GM23338 (cell line): ENCODE data around the gene HIVEP3. TPM values are rescaled to one million over a fixed set of nuclear protein-coding genes. Genes with fewer than 3 reads are reported as not detected.

Experiments used
- ATAC-seq: fragments of 200-7000 bp; cut with Tn5 transposase; 3 replicates; pipeline ENCODE4 v1.9.1; 2020
- DNase-seq: peaks from one replicate; pipeline ENCODE4 v3.0.0-alpha.2; 2015; ENCODE audit warnings: low spot score
- H2AFZ ChIP-seq: fragments of 200-600 bp; sonication (generic); 2 replicates; pipeline ENCODE4 v1.8.0; 2016; ENCODE audit warnings: antibody characterized with exemption, mild to moderate bottlenecking, moderate library complexity
- H3F3A ChIP-seq: fragments of 200-600 bp; sonication (generic); replicated peaks from 2 replicates; pipeline ENCODE4 v1.8.0; 2017; ENCODE audit warnings: antibody characterized with exemption, mixed run types, low read depth
- H3K27ac ChIP-seq: fragments of 200-600 bp; sonication (generic); 2 replicates; pipeline ENCODE4 v1.6.1; 2016; ENCODE audit warnings: low read depth
- H3K27me3 ChIP-seq: fragments of 200-600 bp; sonication (generic); 2 replicates; pipeline ENCODE4 v1.8.0; 2016; ENCODE audit warnings: mild to moderate bottlenecking, mixed run types, moderate library complexity; ENCODE audit not compliant: insufficient read depth
- H3K36me3 ChIP-seq: fragments of 200-600 bp; sonication (generic); 2 replicates; pipeline ENCODE4 v1.8.0; 2016; ENCODE audit warnings: mild to moderate bottlenecking; ENCODE audit not compliant: insufficient read depth
- H3K4me1 ChIP-seq: fragments of 200-600 bp; sonication (generic); 2 replicates; pipeline ENCODE4 v1.8.0; 2016; ENCODE audit warnings: mild to moderate bottlenecking, moderate library complexity; ENCODE audit not compliant: insufficient read depth
- H3K4me2 ChIP-seq: fragments of 200-600 bp; sonication (generic); 2 replicates; pipeline ENCODE4 v1.7.1; 2017; ENCODE audit warnings: mixed run types
- H3K4me3 ChIP-seq: fragments of 200-600 bp; sonication (generic); 2 replicates; pipeline ENCODE4 v1.6.1; 2016; ENCODE audit warnings: mixed run types
- H3K79me2 ChIP-seq: fragments of 200-600 bp; sonication (generic); replicated peaks from 2 replicates; pipeline ENCODE4 v1.8.0; 2017; ENCODE audit warnings: mild to moderate bottlenecking; ENCODE audit not compliant: insufficient read depth
- H3K9me2 ChIP-seq: fragments of 200-600 bp; sonication (generic); 2 replicates; pipeline ENCODE4 v1.8.0; 2017; ENCODE audit not compliant: insufficient read depth
- H4K20me1 ChIP-seq: fragments of 200-600 bp; sonication (generic); replicated peaks from 2 replicates; pipeline ENCODE4 v1.8.0; 2017; ENCODE audit warnings: mild to moderate bottlenecking; ENCODE audit not compliant: insufficient read depth
- H3K27ac Mint-ChIP-seq: 2 replicates; pipeline ENCODE4 v1.8.0; 2020; ENCODE audit warnings: inconsistent platforms, mild to moderate bottlenecking, moderate library complexity, mixed read lengths
- H3K27me3 Mint-ChIP-seq: 3 replicates; pipeline ENCODE4 v1.8.0; 2022; ENCODE audit warnings: low read depth, mild to moderate bottlenecking, moderate library complexity, mixed read lengths, inconsistent platforms; ENCODE audit not compliant: insufficient read depth, poor library complexity
- H3K36me3 Mint-ChIP-seq: 3 replicates; pipeline ENCODE4 v1.8.0; 2021; ENCODE audit warnings: low read depth, mild to moderate bottlenecking, inconsistent platforms, moderate library complexity, mixed read lengths
- H3K4me1 Mint-ChIP-seq: 3 replicates; pipeline ENCODE4 v1.8.0; 2020; ENCODE audit warnings: mild to moderate bottlenecking, inconsistent platforms, mixed read lengths
- H3K4me3 Mint-ChIP-seq: 3 replicates; pipeline ENCODE4 v1.8.0; 2021; ENCODE audit warnings: moderate library complexity, mild to moderate bottlenecking, inconsistent platforms, mixed read lengths
- H3K9me3 Mint-ChIP-seq: 3 replicates; pipeline ENCODE4 v1.8.0; 2020; ENCODE audit warnings: moderate library complexity, mild to moderate bottlenecking, inconsistent platforms, mixed read lengths
- NANOG ChIP-seq: IDR thresholded peaks from 2 replicates; pipeline ENCODE4 v1.6.1; 2016; ENCODE audit warnings: antibody characterized with exemption, borderline replicate concordance
- polyA plus RNA-seq: library from polyadenylated mRNA; unstranded; fragments of >200 nt; fragmentation: Nextera tagmentation; extraction: Ambion mirVana; gene quantifications from 2 replicates; pipeline ENCODE4 v1.2.1, GENCODE V29; 2016
- total RNA-seq: library from RNA; depleted of rRNA; stranded (reverse); fragments of >200 nt; shearing (Covaris generic); gene quantifications from 2 replicates; pipeline ENCODE4 v1.2.3, GENCODE V29; 2014
- TF ChIP-seq, protein P1 (sequence below): fragments of 250-450 bp; sonication (Bioruptor Pico); IDR thresholded peaks from 2 replicates; pipeline ENCODE4 v1.5.0; 2020; ENCODE audit warnings: mild to moderate bottlenecking, moderate library complexity
- TF ChIP-seq, protein P2 (sequence below): IDR thresholded peaks from one replicate; pipeline ENCODE4 v1.6.1; 2018; ENCODE audit warnings: antibody characterized with exemption; ENCODE audit not compliant: unreplicated experiment
- TF ChIP-seq, protein P3 (sequence below), 2 experiments: fragments of 200-600 bp in 1 of 2; sonication (generic) in 1 of 2; conservative IDR thresholded peaks; 2 replicates each; pipeline versions ENCODE4 v1.5.1 to v1.6.1; 2016 to 2017; ENCODE audit warnings: antibody characterized with exemption in 2 of 2, low read depth in 2 of 2, mild to moderate bottlenecking in 2 of 2, moderate library complexity in 1 of 2

Gene HIVEP3
- total and polyA plus RNA-seq, 2 experiments from 2014 or later: 0.14 to 0.24 TPM

DNA sequence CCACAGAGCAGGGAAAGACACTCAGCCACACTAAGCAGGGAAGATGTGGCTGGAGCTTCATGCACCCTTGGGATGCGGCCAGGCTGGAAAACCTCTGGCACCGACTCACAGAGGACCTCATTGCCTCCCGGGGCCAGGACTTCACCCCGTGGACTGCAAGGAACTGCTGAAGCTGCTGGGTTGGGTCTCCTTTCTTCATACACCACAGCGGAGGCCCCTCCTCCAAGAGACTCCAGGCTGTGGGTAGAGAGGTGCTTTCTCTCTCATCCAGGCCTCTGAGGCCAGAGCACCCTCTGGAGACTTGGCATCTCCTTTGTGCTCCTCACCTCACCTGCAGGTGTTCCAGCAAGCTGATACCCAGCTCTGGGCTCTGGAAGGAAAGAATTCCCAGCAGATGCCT, 358.2 kb downstream of the HIVEP3 start (continued):
- TF ChIP-seq, protein P1, sequence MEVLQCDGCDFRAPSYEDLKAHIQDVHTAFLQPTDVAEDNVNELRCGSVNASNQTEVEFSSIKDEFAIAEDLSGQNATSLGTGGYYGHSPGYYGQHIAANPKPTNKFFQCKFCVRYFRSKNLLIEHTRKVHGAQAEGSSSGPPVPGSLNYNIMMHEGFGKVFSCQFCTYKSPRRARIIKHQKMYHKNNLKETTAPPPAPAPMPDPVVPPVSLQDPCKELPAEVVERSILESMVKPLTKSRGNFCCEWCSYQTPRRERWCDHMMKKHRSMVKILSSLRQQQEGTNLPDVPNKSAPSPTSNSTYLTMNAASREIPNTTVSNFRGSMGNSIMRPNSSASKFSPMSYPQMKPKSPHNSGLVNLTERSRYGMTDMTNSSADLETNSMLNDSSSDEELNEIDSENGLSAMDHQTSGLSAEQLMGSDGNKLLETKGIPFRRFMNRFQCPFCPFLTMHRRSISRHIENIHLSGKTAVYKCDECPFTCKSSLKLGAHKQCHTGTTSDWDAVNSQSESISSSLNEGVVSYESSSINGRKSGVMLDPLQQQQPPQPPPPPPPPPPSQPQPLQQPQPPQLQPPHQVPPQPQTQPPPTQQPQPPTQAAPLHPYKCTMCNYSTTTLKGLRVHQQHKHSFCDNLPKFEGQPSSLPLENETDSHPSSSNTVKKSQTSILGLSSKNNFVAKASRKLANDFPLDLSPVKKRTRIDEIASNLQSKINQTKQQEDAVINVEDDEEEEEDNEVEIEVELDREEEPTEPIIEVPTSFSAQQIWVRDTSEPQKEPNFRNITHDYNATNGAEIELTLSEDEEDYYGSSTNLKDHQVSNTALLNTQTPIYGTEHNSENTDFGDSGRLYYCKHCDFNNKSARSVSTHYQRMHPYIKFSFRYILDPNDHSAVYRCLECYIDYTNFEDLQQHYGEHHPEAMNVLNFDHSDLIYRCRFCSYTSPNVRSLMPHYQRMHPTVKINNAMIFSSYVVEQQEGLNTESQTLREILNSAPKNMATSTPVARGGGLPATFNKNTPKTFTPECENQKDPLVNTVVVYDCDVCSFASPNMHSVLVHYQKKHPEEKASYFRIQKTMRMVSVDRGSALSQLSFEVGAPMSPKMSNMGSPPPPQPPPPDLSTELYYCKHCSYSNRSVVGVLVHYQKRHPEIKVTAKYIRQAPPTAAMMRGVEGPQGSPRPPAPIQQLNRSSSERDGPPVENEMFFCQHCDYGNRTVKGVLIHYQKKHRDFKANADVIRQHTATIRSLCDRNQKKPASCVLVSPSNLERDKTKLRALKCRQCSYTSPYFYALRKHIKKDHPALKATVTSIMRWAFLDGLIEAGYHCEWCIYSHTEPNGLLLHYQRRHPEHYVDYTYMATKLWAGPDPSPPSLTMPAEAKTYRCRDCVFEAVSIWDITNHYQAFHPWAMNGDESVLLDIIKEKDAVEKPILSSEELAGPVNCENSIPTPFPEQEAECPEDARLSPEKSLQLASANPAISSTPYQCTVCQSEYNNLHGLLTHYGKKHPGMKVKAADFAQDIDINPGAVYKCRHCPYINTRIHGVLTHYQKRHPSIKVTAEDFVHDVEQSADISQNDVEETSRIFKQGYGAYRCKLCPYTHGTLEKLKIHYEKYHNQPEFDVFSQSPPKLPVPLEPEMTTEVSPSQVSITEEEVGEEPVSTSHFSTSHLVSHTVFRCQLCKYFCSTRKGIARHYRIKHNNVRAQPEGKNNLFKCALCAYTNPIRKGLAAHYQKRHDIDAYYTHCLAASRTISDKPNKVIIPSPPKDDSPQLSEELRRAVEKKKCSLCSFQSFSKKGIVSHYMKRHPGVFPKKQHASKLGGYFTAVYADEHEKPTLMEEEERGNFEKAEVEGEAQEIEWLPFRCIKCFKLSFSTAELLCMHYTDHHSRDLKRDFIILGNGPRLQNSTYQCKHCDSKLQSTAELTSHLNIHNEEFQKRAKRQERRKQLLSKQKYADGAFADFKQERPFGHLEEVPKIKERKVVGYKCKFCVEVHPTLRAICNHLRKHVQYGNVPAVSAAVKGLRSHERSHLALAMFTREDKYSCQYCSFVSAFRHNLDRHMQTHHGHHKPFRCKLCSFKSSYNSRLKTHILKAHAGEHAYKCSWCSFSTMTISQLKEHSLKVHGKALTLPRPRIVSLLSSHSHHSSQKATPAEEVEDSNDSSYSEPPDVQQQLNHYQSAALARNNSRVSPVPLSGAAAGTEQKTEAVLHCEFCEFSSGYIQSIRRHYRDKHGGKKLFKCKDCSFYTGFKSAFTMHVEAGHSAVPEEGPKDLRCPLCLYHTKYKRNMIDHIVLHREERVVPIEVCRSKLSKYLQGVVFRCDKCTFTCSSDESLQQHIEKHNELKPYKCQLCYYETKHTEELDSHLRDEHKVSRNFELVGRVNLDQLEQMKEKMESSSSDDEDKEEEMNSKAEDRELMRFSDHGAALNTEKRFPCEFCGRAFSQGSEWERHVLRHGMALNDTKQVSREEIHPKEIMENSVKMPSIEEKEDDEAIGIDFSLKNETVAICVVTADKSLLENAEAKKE (CRISPR knock-in tag): no peak
- TF ChIP-seq NANOG: no peak

DNA sequence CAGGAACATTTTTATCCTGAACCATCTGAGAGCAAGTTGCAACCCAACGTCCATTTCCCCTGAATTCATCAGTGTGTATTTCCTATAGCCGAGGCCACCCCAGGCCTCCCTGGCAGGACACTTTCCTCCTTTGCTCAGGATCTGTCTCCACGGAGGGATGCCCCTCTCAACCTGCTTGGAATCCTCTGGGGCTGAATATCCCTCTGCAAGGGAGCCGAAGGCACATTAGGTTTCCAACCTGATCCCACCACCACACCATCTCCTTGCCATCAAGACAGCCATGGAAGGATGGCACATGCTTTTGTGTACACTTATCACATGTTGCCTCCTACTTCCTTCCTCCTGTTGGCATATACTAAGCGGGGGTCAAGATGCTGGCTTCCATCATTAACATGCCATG, 359.4 kb downstream of the HIVEP3 start:
- H3K4me2 ChIP-seq: no peak overlapping the region
- H3K27me3 ChIP-seq: no peaks in the 10 kb centered on the region
- H2AFZ ChIP-seq: no peak overlapping the region
- ATAC-seq (no peak), DNase-seq (no peak)
- Mint-ChIP-seq H3K27me3 (peaks cover 6% of the 10 kb centered on the region), H3K27ac (no peak overlapping the region), H3K4me3 (no peak overlapping the region), H3K36me3 (peaks cover 6% of the 10 kb centered on the region; the same call in 2 of the 3 replicates), H3K4me1 (peaks cover 3% of the 10 kb centered on the region; the same call in 1 of the 3 replicates), H3K9me3 (peaks cover 22% of the 10 kb centered on the region)
- no peaks in the 10 kb centered on the region for H3K9me2 ChIP-seq
- H4K20me1 ChIP-seq: no peaks in the 10 kb centered on the region
- H3K4me3 ChIP-seq: no peak overlapping the region
- H3K36me3 ChIP-seq: no peaks in the 10 kb centered on the region
- no peaks in the 10 kb centered on the region for H3K4me1 ChIP-seq
- no peaks in the 10 kb centered on the region for H3F3A ChIP-seq
- no peak overlapping the region for H3K27ac ChIP-seq
- no peaks in the 10 kb centered on the region for H3K79me2 ChIP-seq
- TF ChIP-seq, protein P2, sequence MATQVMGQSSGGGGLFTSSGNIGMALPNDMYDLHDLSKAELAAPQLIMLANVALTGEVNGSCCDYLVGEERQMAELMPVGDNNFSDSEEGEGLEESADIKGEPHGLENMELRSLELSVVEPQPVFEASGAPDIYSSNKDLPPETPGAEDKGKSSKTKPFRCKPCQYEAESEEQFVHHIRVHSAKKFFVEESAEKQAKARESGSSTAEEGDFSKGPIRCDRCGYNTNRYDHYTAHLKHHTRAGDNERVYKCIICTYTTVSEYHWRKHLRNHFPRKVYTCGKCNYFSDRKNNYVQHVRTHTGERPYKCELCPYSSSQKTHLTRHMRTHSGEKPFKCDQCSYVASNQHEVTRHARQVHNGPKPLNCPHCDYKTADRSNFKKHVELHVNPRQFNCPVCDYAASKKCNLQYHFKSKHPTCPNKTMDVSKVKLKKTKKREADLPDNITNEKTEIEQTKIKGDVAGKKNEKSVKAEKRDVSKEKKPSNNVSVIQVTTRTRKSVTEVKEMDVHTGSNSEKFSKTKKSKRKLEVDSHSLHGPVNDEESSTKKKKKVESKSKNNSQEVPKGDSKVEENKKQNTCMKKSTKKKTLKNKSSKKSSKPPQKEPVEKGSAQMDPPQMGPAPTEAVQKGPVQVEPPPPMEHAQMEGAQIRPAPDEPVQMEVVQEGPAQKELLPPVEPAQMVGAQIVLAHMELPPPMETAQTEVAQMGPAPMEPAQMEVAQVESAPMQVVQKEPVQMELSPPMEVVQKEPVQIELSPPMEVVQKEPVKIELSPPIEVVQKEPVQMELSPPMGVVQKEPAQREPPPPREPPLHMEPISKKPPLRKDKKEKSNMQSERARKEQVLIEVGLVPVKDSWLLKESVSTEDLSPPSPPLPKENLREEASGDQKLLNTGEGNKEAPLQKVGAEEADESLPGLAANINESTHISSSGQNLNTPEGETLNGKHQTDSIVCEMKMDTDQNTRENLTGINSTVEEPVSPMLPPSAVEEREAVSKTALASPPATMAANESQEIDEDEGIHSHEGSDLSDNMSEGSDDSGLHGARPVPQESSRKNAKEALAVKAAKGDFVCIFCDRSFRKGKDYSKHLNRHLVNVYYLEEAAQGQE: no peak
- TF ChIP-seq, protein P3, sequence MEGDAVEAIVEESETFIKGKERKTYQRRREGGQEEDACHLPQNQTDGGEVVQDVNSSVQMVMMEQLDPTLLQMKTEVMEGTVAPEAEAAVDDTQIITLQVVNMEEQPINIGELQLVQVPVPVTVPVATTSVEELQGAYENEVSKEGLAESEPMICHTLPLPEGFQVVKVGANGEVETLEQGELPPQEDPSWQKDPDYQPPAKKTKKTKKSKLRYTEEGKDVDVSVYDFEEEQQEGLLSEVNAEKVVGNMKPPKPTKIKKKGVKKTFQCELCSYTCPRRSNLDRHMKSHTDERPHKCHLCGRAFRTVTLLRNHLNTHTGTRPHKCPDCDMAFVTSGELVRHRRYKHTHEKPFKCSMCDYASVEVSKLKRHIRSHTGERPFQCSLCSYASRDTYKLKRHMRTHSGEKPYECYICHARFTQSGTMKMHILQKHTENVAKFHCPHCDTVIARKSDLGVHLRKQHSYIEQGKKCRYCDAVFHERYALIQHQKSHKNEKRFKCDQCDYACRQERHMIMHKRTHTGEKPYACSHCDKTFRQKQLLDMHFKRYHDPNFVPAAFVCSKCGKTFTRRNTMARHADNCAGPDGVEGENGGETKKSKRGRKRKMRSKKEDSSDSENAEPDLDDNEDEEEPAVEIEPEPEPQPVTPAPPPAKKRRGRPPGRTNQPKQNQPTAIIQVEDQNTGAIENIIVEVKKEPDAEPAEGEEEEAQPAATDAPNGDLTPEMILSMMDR (conservative IDR thresholded peaks at IDR 0.05; ENCODE audit: low read depth in 2 of 2): no peak
